KG1 (cell line): ENCODE results near the gene VPS37C.

Source experiments
- DNase-seq: peaks from one replicate; lab custom pipeline; 2025; lab: John Stamatoyannopoulos, UW

VPS37C gene

DNA sequence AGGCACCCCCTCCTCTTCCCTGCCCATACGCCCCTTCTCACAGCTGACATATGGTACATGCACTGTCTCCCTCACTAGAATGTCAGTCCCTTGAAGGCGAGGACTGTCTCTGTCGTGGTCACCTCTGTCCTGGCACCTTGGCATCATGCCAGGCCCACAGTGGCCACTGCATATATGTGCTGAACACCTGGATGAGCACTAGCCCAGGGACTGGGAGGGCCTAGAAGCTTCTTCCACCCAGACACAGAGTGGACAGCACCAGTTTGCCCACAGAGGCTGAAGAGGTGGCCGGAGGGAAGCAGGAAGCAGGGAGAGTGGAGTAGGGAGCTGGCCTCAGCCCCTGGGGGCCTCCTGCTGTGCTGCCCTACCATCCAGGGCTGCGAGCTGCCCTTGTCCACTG lies 28.6 kb downstream of the VPS37C start:
- no peak for DNase-seq

DNA sequence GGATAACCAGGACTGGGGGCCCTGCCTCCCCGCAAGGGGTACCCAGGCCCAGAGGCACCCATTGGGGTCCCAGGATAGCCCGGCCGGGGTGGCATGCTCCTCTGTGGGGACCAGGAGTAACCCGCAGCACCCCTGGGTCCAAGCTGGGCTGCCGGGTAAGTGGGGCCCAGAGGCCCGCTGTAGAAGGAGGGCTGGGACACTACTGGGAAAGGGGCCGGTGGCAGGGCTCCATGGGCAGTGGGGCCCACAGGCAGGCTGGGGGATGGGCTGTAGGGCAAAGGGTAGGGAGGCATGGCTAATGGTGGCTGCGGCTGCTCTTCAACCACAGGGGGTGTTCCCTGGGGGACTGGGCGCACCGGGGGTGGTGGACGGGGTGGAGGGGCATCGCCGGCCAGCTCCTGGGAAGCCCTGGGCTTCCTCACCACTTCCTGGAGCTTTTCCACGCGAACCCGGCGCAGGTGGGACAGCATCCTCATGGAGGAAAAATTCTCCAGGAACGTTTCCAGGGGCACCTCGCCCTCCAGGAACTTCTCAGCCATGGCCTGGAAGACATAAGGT lies 29.1 kb downstream of the VPS37C start:
- no peak for DNase-seq

DNA sequence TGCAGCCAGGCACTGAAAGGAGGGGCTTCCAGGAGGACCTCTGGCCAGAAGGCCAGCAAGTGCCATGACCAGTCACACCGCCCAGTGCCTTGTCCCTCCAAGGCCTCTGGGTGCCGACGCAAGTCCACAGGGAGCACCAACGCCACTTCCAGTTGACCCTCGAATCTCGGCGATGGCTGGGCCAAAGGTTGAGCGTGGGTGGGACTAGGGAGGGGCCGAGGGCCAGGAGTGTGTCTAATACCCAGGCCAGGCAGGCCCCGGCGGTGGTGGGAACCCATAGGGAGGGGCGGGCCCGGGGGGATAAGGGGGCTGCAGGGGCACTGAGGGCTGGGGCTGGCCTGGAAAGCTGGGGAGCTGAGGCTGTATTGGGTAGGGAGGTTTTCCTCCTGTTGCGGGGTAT lies 29.6 kb downstream of the VPS37C start:
- no peak for DNase-seq

GRCh38 chr11:61131186-61131585 lies 30.0 kb downstream of the VPS37C start:
- DNase-seq = no peak

DNA sequence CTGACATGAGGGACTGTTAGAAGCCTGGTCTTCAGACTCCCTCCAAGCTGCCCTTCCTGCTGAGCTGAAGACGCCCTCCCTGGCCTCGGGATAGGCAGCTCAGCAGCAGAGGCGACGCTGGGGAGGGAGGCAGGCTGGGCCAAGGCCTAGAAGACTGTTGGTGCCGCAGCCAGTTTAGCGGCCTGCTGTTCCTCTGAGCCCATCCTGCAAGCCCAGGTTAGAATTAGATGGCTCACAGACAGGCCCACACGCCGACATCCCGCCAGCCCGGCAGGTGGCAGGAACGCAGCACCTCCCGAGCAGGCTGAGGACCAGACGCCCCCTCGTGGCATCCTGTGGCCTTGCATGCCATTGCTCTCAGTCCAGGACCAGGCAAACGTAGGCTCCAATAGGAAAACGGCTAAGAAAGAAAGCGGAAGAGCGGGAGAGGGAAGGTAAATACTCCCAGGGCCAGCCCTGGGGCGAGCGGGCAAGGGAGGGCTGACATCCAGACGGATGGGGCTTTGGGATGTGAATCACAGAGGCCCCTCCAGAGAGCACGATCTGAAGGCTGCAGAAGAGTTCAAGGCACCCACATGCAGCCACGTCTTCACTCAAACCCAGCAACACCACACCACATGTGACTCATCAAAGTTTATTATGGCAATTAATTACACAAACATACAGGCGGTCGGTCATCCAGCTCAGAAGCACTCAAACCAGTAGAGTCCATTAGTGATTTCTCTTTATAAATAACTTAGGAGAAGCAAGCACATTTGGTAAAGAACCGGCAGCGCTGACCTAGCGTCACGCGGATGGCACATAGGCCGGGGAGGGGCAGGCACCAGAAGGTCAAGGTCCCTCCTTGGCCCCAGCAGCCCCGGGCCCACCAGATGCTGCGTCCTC lies 31.3 kb downstream of the VPS37C start:
- DNase-seq = no peak

DNA sequence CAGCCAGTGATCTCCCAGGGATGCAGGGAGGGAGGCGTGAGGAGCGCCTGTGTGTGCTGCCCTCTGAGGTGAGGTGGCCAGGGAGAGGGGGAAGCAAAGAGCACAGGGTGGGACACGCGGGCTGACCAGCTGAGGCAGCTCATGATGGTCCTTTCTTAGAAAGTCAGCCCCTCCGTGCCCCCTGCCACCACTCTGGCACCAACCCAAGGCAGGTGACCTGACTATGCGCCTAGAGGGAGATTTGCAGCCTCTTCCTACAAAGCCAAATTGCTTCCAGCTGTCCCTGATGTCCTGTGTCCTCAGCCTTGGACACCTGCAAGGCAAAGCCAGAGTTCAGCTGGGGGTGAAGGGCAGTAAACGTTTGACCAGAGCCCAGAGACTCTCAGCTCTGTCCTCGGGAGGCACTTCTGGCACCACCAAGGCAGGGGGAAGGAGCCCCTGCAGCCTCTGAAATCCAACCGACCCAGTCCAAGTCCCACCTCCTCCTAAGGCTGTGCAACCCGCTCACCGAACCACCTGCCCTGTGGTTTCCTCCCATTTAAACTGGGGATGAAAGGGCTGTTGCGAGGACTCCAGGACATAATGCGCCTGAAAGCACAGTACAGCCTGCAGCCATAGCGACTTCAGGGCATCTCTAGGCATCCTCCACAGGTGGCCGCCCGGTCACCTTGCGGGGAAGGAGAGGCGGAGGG lies 32.1 kb downstream of the VPS37C start:
- no peak for DNase-seq

DNA sequence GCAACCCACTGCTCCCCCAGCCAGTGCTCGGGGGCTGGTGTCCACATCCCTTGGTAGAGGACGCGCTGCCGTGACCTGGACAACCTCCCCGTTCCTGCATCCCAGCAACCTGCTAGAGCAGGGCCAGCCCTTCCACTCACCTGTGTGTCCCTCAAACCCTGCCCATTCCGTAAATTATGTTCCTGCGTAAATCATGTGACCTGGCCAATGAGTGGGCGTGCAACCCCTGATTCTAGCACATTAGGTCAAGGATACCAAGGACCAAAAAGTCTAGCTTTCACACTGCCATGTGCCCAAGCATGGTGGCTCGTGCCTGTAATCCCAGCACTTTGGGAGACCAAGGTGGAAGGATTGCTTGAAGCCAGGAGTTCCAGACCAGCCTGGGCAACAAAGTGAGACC lies 33.2 kb downstream of the VPS37C start:
- DNase-seq = no peak

DNA sequence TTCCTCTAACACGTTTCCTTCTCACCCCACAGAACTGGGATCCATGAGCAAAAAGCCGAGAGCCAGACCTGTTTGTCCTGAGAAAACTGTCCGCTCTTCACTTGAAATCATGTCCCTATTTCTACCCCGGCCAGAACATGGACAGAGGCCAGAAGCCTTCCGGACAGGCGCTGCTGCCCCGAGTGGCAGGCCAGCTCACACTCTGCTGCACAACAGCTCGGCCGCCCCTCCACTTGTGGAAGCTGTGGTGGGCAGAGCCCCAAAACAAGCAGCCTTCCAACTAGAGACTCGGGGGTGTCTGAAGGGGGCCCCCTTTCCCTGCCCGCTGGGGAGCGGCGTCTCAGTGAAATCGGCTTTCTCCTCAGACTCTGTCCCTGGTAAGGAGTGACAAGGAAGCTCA lies 35.0 kb downstream of the VPS37C start:
- DNase-seq = no peak

DNA sequence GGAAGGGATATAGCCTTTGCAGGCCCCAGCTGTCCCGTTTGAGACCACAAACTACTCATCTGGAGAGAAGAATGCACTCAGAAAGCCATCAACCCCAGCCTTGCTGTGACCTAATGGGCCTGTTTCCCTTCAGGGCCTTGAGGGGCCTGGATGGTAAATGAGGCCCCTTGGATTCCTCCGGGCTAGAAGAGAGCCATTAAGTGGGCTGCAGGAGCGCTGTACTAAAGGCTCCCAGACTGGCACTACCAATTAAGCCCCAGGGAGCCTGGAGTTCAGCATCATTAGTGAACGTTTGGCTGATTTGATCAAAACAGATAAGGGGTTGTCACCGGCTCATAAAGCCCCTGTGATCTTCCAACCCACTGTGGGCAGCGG lies 35.9 kb downstream of the VPS37C start:
- DNase-seq = no peak

DNA sequence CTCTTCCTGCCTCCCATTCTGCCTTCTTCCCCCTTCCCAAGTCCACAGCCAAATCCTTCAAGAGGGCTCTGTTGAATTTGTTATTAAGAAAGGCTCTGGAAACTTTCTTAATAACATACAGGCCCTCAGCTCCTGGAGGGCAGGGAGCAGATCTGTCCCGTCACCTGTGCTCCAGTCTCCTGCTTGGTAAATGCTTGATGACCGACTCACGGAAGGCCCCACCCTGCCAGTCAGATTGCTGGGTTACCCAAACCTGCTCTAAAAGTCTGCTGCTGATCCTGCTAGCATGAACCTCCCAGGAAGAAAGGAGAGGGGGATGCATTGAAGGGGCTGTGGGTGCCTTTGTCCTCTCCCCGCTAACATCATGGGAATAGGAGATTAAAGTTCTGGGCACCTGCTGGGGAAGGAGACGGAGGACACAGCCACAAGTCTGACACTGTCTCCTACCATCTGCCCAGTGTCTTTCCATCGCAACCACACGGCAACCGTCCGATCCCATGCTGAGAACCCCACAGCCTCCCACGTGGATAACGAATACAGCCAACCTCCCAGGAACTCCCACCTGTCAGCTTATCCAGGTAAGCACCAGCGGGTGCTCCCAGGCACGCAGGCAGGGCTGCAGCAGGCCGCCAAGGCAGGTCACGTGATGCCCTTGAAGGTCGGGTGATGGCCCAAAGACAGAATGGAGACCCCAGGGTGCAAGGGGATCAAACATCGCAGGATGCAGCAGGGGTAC lies 36.5 kb downstream of the VPS37C start:
- DNase-seq = no peak

DNA sequence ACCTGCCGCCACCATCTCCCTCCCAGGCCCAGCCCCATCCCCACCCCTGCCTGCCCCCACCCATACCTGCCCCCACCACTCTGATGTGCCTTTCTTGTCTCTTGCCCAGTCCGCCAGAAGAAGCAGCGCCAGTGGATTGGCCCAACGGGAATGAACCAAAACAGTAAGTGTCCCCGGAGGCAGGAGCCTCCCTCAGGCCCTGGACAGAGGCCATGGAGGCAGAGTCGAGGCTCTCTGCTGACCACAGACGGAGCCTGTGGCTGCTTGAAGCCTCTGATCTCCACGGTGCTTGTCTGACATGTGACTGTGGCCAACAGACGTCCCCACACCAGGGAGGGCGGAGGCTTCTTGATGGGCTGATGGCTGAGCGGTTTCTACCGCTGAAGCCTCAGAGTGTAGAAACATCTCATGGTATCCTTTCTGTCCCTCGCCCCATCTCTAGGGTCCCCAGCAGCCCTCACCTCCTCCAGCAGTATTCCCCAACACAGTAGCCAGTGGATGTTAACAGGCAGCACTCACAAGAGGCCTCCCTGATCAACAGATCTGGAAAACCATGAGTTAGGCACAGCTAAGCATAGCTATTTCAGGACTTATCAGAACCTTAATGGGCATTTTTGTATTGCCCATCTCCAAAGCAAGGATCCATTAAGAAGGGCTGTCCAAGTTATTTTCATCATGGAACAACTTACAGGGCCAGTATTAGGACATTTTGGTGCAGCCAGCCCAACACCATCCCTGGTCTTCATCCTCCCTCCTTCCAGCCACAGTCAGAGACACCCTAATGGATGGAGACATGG lies 37.3 kb downstream of the VPS37C start:
- DNase-seq = no peak

DNA sequence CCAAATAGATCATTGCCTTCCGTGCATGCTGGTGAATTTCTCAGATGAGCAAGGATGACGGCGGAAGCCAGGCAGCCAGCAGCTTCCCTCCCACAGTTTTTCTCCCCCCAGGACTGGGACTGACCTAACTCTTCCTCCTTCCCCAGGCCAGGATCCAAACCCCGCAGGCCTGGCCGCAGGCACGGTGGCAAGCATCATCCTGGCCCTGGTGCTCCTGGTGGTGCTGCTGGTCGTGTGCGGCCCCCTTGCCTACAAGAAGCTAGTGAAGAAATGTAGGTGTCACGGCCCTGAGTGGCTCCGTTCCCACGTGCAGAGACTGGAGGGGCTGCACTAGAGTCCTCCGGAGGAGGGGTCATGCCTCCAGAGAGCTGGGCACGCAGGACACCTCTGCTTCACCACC lies 38.5 kb downstream of the VPS37C start:
- DNase-seq = no peak

GRCh38 chr11:61121917-61122316 lies 39.3 kb downstream of the VPS37C start:
- DNase-seq = no peak

DNA sequence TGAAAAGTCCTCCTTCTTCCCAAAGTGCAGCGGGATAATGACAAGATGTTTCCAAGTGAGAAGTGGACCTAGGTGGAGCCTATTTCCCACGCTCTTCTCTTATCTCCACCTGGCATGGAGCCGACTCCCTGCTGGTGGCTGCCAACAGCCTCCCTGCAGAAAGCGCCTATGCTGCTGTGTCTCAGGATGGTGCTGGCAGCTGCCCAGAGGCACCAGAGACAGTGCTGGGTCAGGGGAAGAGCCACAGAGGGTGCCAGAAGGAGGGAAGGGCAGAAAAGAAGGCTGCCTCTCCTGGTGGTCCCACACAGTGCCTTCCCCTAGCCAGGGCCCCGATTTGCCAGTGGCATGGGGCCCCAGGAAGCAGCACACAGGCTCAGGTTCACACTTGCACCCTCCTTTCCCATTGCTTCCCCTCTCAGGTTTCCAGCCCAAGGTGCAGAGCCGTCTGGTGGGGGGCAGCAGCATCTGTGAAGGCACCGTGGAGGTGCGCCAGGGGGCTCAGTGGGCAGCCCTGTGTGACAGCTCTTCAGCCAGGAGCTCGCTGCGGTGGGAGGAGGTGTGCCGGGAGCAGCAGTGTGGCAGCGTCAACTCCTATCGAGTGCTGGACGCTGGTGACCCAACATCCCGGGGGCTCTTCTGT lies 39.9 kb downstream of the VPS37C start:
- DNase-seq = no peak

- no peak for DNase-seq
Observed at GRCh38 chr11:61120706-61121191, 40.5 kb downstream of the VPS37C start.

- DNase-seq = no peak
Observed at GRCh38 chr11:61120099-61120705, 41.0 kb downstream of the VPS37C start.

- DNase-seq = no peak
Observed at GRCh38 chr11:61119571-61119970, 41.7 kb downstream of the VPS37C start.

DNA sequence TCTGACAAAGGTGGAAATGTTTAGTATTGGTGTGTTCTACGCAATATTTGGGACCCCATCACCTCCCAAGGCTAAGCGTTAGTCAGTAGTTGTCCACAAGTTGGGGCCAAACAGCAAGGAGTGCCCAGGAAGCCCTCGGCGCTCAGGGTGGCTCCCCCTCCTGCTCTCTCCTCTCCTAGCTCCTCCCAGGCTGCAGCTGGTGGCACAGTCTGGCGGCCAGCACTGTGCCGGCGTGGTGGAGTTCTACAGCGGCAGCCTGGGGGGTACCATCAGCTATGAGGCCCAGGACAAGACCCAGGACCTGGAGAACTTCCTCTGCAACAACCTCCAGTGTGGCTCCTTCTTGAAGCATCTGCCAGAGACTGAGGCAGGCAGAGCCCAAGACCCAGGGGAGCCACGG lies 42.2 kb downstream of the VPS37C start:
- no peak for DNase-seq

- DNase-seq = no peak
Observed at GRCh38 chr11:61118406-61118805, 42.8 kb downstream of the VPS37C start.

DNA sequence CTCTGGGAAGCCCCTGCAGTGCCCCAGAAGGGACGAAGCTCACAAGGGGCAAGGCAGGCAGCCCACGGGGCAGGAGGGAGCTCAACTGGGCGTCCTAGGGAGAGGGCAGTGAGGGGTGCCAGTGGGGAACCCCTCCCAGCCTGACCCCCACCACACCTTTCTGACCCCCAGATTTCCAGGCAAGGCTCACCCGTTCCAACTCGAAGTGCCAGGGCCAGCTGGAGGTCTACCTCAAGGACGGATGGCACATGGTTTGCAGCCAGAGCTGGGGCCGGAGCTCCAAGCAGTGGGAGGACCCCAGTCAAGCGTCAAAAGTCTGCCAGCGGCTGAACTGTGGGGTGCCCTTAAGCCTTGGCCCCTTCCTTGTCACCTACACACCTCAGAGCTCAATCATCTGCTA lies 43.2 kb downstream of the VPS37C start:
- DNase-seq = no peak

DNA sequence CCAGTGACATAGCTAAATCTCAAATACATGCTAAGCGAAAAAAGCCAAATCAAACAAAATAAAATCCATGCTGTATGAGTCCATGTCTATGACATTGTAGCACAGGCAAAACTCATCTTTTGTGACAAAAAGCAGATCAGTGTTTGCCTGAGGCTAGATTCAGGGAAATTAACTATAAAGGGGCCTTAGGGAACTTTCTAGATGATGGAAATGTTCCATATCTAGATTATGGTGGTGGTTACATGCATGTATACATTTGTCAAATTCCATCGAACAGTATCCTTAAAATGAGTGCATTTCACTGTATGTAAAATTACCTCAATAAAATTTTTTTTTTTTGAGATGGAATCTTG lies 44.1 kb downstream of the VPS37C start:
- DNase-seq = no peak
